ENCODE measurements around the gene RUNDC3A.
A peak's percentile ranks its signal among the peaks of the same experiment; 100 is the strongest.

RUNDC3A gene

GRCh38 chr17:44354582-44355561, 46.5 kb downstream of the RUNDC3A start:
- DNase-seq (ENCODE audit: insufficient read length, low spot score) (peak; percentile 70), FAIRE-seq (no peak)
- TF ChIP-seq POLR2A (IDR thresholded peaks at IDR 0.05; ENCODE audit: low read depth, low read length): no peak
- TF ChIP-seq TAF1 (IDR thresholded peaks at IDR 0.05; ENCODE audit: low read depth, low read length): no peak
- TF ChIP-seq PAX5 (IDR thresholded peaks at IDR 0.05; ENCODE audit: insufficient read depth, low read length, severe bottlenecking): no peak
- no peak for TF ChIP-seq POLR2AphosphoS5 (IDR thresholded peaks at IDR 0.05; ENCODE audit: low read depth, low read length)
- no peak for TF ChIP-seq POU2F2 (IDR thresholded peaks at IDR 0.05; ENCODE audit: low read depth, low read length)
- TF ChIP-seq SPI1 (IDR thresholded peaks at IDR 0.05; ENCODE audit: low read depth, low read length): no peak

- no peak for TF ChIP-seq POU2F2 (IDR thresholded peaks at IDR 0.05; ENCODE audit: low read depth, low read length)
- TF ChIP-seq SPI1 (IDR thresholded peaks at IDR 0.05; ENCODE audit: low read depth, low read length): no peak
- no peak for TF ChIP-seq POLR2A (IDR thresholded peaks at IDR 0.05; ENCODE audit: low read depth, low read length)
- TF ChIP-seq TAF1 (IDR thresholded peaks at IDR 0.05; ENCODE audit: low read depth, low read length): no peak
- TF ChIP-seq PAX5 (IDR thresholded peaks at IDR 0.05; ENCODE audit: insufficient read depth, low read length, severe bottlenecking): no peak
- no peak for TF ChIP-seq POLR2AphosphoS5 (IDR thresholded peaks at IDR 0.05; ENCODE audit: low read depth, low read length)
- DNase-seq (ENCODE audit: insufficient read length, low spot score) (no peak), FAIRE-seq (no peak)
These were observed 47.3 kb downstream of the RUNDC3A start for GRCh38 chr17:44355642-44356099.

- FAIRE-seq: no peak
These were observed 47.8 kb downstream of the RUNDC3A start for GRCh38 chr17:44356241-44356640.

GRCh38 chr17:44358066-44358465, 49.7 kb downstream of the RUNDC3A start:
- TF ChIP-seq SPI1 (IDR thresholded peaks at IDR 0.05; ENCODE audit: low read depth, low read length) (no peak), PAX5 (IDR thresholded peaks at IDR 0.05; ENCODE audit: insufficient read depth, low read length, severe bottlenecking) (no peak), TAF1 (IDR thresholded peaks at IDR 0.05; ENCODE audit: low read depth, low read length) (no peak), POU2F2 (IDR thresholded peaks at IDR 0.05; ENCODE audit: low read depth, low read length) (no peak), POLR2A (IDR thresholded peaks at IDR 0.05; ENCODE audit: low read depth, low read length) (no peak), POLR2AphosphoS5 (IDR thresholded peaks at IDR 0.05; ENCODE audit: low read depth, low read length) (no peak)
- no peak for DNase-seq (ENCODE audit: insufficient read length, low spot score)
- no peak for FAIRE-seq

More at GRCh38 chr17:44356241-44356640, 47.8 kb downstream of the RUNDC3A start:
- no peak for DNase-seq (ENCODE audit: insufficient read length, low spot score)
- no peak for TF ChIP-seq SPI1 (IDR thresholded peaks at IDR 0.05; ENCODE audit: low read depth, low read length)
- no peak for TF ChIP-seq POLR2A (IDR thresholded peaks at IDR 0.05; ENCODE audit: low read depth, low read length)
- no peak for TF ChIP-seq POU2F2 (IDR thresholded peaks at IDR 0.05; ENCODE audit: low read depth, low read length)
- TF ChIP-seq TAF1 (IDR thresholded peaks at IDR 0.05; ENCODE audit: low read depth, low read length): no peak
- no peak for TF ChIP-seq POLR2AphosphoS5 (IDR thresholded peaks at IDR 0.05; ENCODE audit: low read depth, low read length)
- TF ChIP-seq PAX5 (IDR thresholded peaks at IDR 0.05; ENCODE audit: insufficient read depth, low read length, severe bottlenecking): no peak

- TF ChIP-seq TAF1 (IDR thresholded peaks at IDR 0.05; ENCODE audit: low read depth, low read length) (no peak), SPI1 (IDR thresholded peaks at IDR 0.05; ENCODE audit: low read depth, low read length) (no peak), POU2F2 (IDR thresholded peaks at IDR 0.05; ENCODE audit: low read depth, low read length) (no peak), POLR2AphosphoS5 (IDR thresholded peaks at IDR 0.05; ENCODE audit: low read depth, low read length) (no peak), POLR2A (IDR thresholded peaks at IDR 0.05; ENCODE audit: low read depth, low read length) (no peak), PAX5 (IDR thresholded peaks at IDR 0.05; ENCODE audit: insufficient read depth, low read length, severe bottlenecking) (no peak)
- FAIRE-seq (no peak), DNase-seq (ENCODE audit: insufficient read length, low spot score) (no peak)
These were observed 50.6 kb downstream of the RUNDC3A start for GRCh38 chr17:44359006-44359405.

GRCh38 chr17:44359458-44360143, 51.2 kb downstream of the RUNDC3A start:
- TF ChIP-seq POU2F2 (IDR thresholded peaks at IDR 0.05; ENCODE audit: low read depth, low read length) (no peak), POLR2A (IDR thresholded peaks at IDR 0.05; ENCODE audit: low read depth, low read length) (no peak), PAX5 (IDR thresholded peaks at IDR 0.05; ENCODE audit: insufficient read depth, low read length, severe bottlenecking) (no peak), SPI1 (IDR thresholded peaks at IDR 0.05; ENCODE audit: low read depth, low read length) (no peak), TAF1 (IDR thresholded peaks at IDR 0.05; ENCODE audit: low read depth, low read length) (no peak)
- DNase-seq (ENCODE audit: insufficient read length, low spot score) (no peak), FAIRE-seq (no peak)

- no peak for DNase-seq (ENCODE audit: insufficient read length, low spot score)
- no peak for TF ChIP-seq SPI1 (IDR thresholded peaks at IDR 0.05; ENCODE audit: low read depth, low read length)
- no peak for FAIRE-seq
These were observed 51.7 kb downstream of the RUNDC3A start for GRCh38 chr17:44360144-44360533.

- TF ChIP-seq POU2F2 (IDR thresholded peaks at IDR 0.05; ENCODE audit: low read depth, low read length) (no peak), POLR2AphosphoS5 (IDR thresholded peaks at IDR 0.05; ENCODE audit: low read depth, low read length) (no peak), TAF1 (IDR thresholded peaks at IDR 0.05; ENCODE audit: low read depth, low read length) (no peak), PAX5 (IDR thresholded peaks at IDR 0.05; ENCODE audit: insufficient read depth, low read length, severe bottlenecking) (no peak), POLR2A (IDR thresholded peaks at IDR 0.05; ENCODE audit: low read depth, low read length) (no peak), SPI1 (IDR thresholded peaks at IDR 0.05; ENCODE audit: low read depth, low read length) (no peak)
- DNase-seq (ENCODE audit: insufficient read length, low spot score): no peak
- FAIRE-seq: no peak
These were observed 52.4 kb downstream of the RUNDC3A start for GRCh38 chr17:44360826-44361225.
